DMS53 treated with DMSO at 0.1 percent for 48 hours (cell line): ENCODE measurements around the gene FAM168B.

Experiments
- DNase-seq: peaks from one replicate; lab custom pipeline; 2025; ENCODE audit not compliant: unreplicated experiment; lab: John Stamatoyannopoulos, UW

The FAM168B gene

GRCh38 chr2:131040661-131041401, 52.4 kb downstream of the FAM168B start:
- no peak for DNase-seq

- DNase-seq = no peak
Measured at GRCh38 chr2:131039908-131040660, 53.2 kb downstream of the FAM168B start.

- no peak for DNase-seq
Measured at GRCh38 chr2:131039535-131039907, 53.7 kb downstream of the FAM168B start.

GRCh38 chr2:131039101-131039440, 54.2 kb downstream of the FAM168B start:
- no peak for DNase-seq

- no peak for DNase-seq
Measured at GRCh38 chr2:131038258-131039100, 54.8 kb downstream of the FAM168B start.

- no peak for DNase-seq
Measured at GRCh38 chr2:131037398-131038257, 55.6 kb downstream of the FAM168B start.

- DNase-seq = no peak
Measured at GRCh38 chr2:131036696-131037397, 56.4 kb downstream of the FAM168B start.

GRCh38 chr2:131036269-131036668, 57.0 kb downstream of the FAM168B start:
- no peak for DNase-seq

GRCh38 chr2:131035826-131036231, 57.4 kb downstream of the FAM168B start:
- DNase-seq = no peak

GRCh38 chr2:131035112-131035825, 58.0 kb downstream of the FAM168B start:
- no peak for DNase-seq

GRCh38 chr2:131034122-131035051, 58.9 kb downstream of the FAM168B start:
- DNase-seq = no peak

- DNase-seq = no peak
Measured at GRCh38 chr2:131033786-131034121, 59.5 kb downstream of the FAM168B start.

- DNase-seq = no peak
Measured at GRCh38 chr2:131032393-131032836, 60.8 kb downstream of the FAM168B start.

GRCh38 chr2:131031875-131032274, 61.4 kb downstream of the FAM168B start:
- no peak for DNase-seq

GRCh38 chr2:131031431-131031841, 61.8 kb downstream of the FAM168B start:
- DNase-seq = no peak

GRCh38 chr2:131030478-131030971, 62.7 kb downstream of the FAM168B start:
- DNase-seq = no peak

- DNase-seq = no peak
Measured at GRCh38 chr2:131029812-131030211, 63.4 kb downstream of the FAM168B start.
